ENCODE results near the gene EVI2B. TPM values are rescaled to one million over a fixed set of nuclear protein-coding genes. Genes with fewer than 3 reads are reported as not detected.

Gene EVI2B
- total RNA-seq, 4 donors from 2014 or later = 1.4 to 21.0 (median 5.6) TPM

DNA sequence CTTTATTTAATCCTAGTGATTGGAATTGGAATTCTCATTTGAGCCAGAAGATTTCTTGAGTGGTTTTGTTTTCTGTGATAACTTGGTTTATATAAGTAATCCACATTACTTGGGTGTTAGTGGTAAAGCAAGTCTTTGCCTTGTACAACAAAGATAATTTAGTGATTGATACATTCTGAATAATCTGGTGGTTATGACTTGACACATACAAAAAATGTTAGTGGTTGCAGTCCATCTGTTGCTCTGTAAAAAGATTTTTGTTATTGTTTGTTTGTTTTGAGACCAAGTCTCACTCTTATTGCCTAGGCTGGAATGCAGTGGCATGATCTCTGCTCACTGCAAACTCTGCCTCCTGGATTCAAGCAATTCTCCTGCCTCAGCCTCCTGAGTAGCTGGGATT, 30.0 kb downstream of the EVI2B start:
- TF ChIP-seq POLR2A (IDR thresholded peaks at IDR 0.05) (no peak), POLR2AphosphoS5 (IDR thresholded peaks at IDR 0.05) (no peak), EP300 (IDR thresholded peaks at IDR 0.05; ENCODE audit: low read depth) (no peak)
- TF ChIP-seq, protein P1, sequence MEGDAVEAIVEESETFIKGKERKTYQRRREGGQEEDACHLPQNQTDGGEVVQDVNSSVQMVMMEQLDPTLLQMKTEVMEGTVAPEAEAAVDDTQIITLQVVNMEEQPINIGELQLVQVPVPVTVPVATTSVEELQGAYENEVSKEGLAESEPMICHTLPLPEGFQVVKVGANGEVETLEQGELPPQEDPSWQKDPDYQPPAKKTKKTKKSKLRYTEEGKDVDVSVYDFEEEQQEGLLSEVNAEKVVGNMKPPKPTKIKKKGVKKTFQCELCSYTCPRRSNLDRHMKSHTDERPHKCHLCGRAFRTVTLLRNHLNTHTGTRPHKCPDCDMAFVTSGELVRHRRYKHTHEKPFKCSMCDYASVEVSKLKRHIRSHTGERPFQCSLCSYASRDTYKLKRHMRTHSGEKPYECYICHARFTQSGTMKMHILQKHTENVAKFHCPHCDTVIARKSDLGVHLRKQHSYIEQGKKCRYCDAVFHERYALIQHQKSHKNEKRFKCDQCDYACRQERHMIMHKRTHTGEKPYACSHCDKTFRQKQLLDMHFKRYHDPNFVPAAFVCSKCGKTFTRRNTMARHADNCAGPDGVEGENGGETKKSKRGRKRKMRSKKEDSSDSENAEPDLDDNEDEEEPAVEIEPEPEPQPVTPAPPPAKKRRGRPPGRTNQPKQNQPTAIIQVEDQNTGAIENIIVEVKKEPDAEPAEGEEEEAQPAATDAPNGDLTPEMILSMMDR (IDR thresholded peaks at IDR 0.05) = no peak
- H3K9me3 ChIP-seq = no peaks in the 10 kb centered on the region
- intact Hi-C loops (cut with DNase I; ENCODE audit: low total_unique reads) = no loop called here

GRCh38 chr17:31281061-31281460, 32.8 kb downstream of the EVI2B start:
- Histone ChIP-seq H3K4me3 (no peak overlapping the region), H3K36me3 (peaks cover 0 to 7% (median 2%) of the 10 kb centered on the region in 4 donors), H3K4me1 (no peaks in the 10 kb centered on the region), H3K9me3 (no peaks in the 10 kb centered on the region), H3K27ac (no peak overlapping the region), H3K27me3 (no peaks in the 10 kb centered on the region)
- 94 to 96% methylated on average over 2 of the region's 2 CpGs for WGBS, 2 donors (ENCODE audit: low coverage in 1 of 2)
- in situ Hi-C loops (cut with MboI; ENCODE audit: low pct_ligation_motif_present in 1 of 4, low pct_unique_long_range_greater_than_20kb in 1 of 4, low sequenced_read_pairs in 3 of 4) = no loop called here
- no peak for TF ChIP-seq POLR2AphosphoS5 (IDR thresholded peaks at IDR 0.05)
- TF ChIP-seq EP300 (IDR thresholded peaks at IDR 0.05; ENCODE audit: low read depth) = no peak
- DNase-seq = no peak
- intact Hi-C loops (cut with DNase I; ENCODE audit: low total_unique reads) = no loop called here

More for the DNA sequence above, 30.0 kb downstream of the EVI2B start:
- no peaks in the 10 kb centered on the region for H3K36me3 ChIP-seq
- no peak for DNase-seq
- in situ Hi-C loops (cut with MboI; ENCODE audit: low pct_ligation_motif_present in 1 of 4, low pct_unique_long_range_greater_than_20kb in 1 of 4, low sequenced_read_pairs in 3 of 4) = no loop called here
- H3K27ac ChIP-seq = no peak overlapping the region
- H3K4me3 ChIP-seq = no peak overlapping the region
- no peaks in the 10 kb centered on the region for H3K4me1 ChIP-seq
- H3K27me3 ChIP-seq = no peaks in the 10 kb centered on the region

DNA sequence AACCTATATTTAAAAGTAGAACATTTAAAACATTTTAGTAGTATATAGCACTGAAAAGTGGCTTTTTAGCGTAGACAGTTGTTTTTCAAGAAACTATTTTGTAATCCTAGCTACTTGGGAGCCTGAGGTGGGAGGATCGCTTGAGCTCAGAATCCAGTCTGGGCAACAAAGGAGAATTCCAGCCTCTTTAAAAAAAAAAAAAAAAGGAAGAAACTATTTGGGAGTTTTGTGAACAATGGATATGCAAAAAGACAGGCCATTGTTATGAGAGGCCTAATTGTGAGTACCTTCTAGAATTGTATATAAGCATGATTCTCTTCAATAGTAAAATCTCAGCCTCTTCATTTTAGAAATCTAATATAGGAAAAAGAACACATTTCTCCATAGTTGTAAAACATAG, 34.5 kb downstream of the EVI2B start:
- in situ Hi-C loops (cut with MboI; ENCODE audit: low pct_ligation_motif_present in 1 of 4, low pct_unique_long_range_greater_than_20kb in 1 of 4, low sequenced_read_pairs in 3 of 4) = no loop called here
- 96 to 100% methylated on average over 2 of the region's 2 CpGs for WGBS, 2 donors (ENCODE audit: low coverage in 1 of 2)
- Histone ChIP-seq H3K36me3 (peaks cover 0 to 15% (median 2%) of the 10 kb centered on the region in 4 donors), H3K27me3 (no peaks in the 10 kb centered on the region), H3K4me3 (no peak overlapping the region), H3K4me1 (no peaks in the 10 kb centered on the region), H3K27ac (no peak overlapping the region), H3K9me3 (no peaks in the 10 kb centered on the region)
- TF ChIP-seq EP300 (IDR thresholded peaks at IDR 0.05; ENCODE audit: low read depth) (no peak), POLR2A (IDR thresholded peaks at IDR 0.05) (no peak), POLR2AphosphoS5 (IDR thresholded peaks at IDR 0.05) (no peak)
- no peak for DNase-seq
- intact Hi-C loops (cut with DNase I; ENCODE audit: low total_unique reads) = no loop called here

GRCh38 chr17:31275116-31275515, 38.7 kb downstream of the EVI2B start:
- H3K4me1 ChIP-seq = peaks cover 0 to 6% (median 0%) of the 10 kb centered on the region in 4 donors
- H3K27me3 ChIP-seq = no peaks in the 10 kb centered on the region
- no peak overlapping the region for H3K27ac ChIP-seq
- in situ Hi-C loops (cut with MboI; ENCODE audit: low pct_ligation_motif_present in 1 of 4, low pct_unique_long_range_greater_than_20kb in 1 of 4, low sequenced_read_pairs in 3 of 4) (no loop called here), intact Hi-C loops (cut with DNase I; ENCODE audit: low total_unique reads) (no loop called here)
- 87 to 94% methylated on average over 1 of the region's 1 CpG for WGBS, 2 donors (ENCODE audit: low coverage in 1 of 2)
- no peak overlapping the region for H3K4me3 ChIP-seq
- TF ChIP-seq POLR2A (IDR thresholded peaks at IDR 0.05) (no peak), EP300 (IDR thresholded peaks at IDR 0.05; ENCODE audit: low read depth) (no peak), POLR2AphosphoS5 (IDR thresholded peaks at IDR 0.05) (no peak)
- TF ChIP-seq, protein P1 (IDR thresholded peaks at IDR 0.05) = no peak
- H3K36me3 ChIP-seq = peaks cover 0 to 15% (median 2%) of the 10 kb centered on the region in 4 donors
- no peak for DNase-seq
- H3K9me3 ChIP-seq = no peaks in the 10 kb centered on the region

DNA sequence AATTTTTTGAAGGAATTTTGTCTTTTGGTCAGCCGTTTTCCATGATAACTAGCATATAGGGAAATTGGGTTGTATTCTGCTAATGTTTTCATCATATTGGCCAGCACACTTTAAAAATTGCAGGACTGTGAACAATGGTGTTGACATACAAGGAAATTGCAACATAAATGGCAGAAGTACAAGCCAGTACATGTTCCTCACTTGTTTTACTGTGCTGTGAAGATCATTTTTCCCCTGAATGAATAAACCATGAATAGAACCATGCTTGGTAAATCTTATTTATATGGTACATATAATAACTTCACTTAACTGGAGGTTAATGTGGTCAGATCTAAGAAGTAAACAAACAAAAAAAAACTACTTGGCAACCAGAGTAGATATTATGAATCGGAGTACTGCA, 39.6 kb downstream of the EVI2B start:
- 83 to 94% methylated on average over 2 of the region's 2 CpGs for WGBS, 2 donors (ENCODE audit: low coverage in 1 of 2)
- no peak overlapping the region for H3K4me3 ChIP-seq
- in situ Hi-C loops (cut with MboI; ENCODE audit: low pct_ligation_motif_present in 1 of 4, low pct_unique_long_range_greater_than_20kb in 1 of 4, low sequenced_read_pairs in 3 of 4) (no loop called here), intact Hi-C loops (cut with DNase I; ENCODE audit: low total_unique reads) (no loop called here)
- TF ChIP-seq POLR2AphosphoS5 (IDR thresholded peaks at IDR 0.05) (peak in 2 of 3 donors; percentile 10 to 30), EP300 (IDR thresholded peaks at IDR 0.05; ENCODE audit: low read depth) (no peak), POLR2A (IDR thresholded peaks at IDR 0.05) (no peak)
- TF ChIP-seq, protein P1 (IDR thresholded peaks at IDR 0.05) = no peak
- peaks cover 0 to 6% (median under 1%) of the 10 kb centered on the region in 4 donors for H3K4me1 ChIP-seq
- H3K9me3 ChIP-seq = no peaks in the 10 kb centered on the region
- no peak for DNase-seq
- H3K36me3 ChIP-seq = peaks cover 0 to 15% (median 2%) of the 10 kb centered on the region in 4 donors
- H3K27ac ChIP-seq = peak overlapping the region in 1 of 4 donors; percentile 16
- H3K27me3 ChIP-seq = no peaks in the 10 kb centered on the region

Measured in transverse colon (tissue), 4 donors.